ENCODE measurements around the gene ALDH16A1. TPM values are rescaled to one million over a fixed set of nuclear protein-coding genes. Genes with fewer than 3 reads are reported as not detected.
"Not testable (repeated sequence)": the region's sequence is repeated elsewhere in the genome, so short reads cannot be mapped to it uniquely, and the experiment has no call there.

The ALDH16A1 gene
- total RNA-seq, 1 donor from 2014 or later, result 61.4 TPM

DNA sequence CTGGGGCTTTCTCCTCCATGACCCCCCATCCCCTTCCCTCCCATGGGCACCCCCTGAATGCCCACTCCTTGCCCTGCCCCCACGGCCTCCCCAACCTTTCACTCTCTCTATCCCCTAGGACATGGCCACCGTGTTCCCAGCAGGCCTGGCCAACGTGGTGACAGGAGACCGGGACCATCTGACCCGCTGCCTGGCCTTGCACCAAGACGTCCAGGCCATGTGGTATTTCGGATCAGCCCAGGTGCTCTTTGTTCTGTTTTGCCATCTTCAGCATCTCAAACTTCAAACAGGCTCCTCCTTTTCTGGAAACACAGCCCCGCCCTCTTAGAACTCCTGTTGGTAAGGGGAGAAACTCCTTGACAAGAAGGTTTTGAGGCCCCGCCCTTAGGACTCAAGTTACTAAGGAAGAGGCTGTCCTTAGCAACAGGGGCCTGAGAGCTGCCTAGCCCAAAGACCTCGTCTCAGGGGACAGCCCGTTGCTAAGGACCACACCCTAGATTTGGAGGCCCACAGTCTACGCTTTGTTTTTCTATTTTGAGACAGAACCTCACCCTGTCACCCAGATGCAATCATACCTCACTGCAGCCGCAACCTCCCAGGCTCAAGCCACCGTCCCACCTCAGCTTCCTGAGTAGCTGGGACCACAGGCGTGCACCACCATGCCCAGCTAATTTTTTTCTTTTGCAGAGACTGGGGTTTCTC is 15.9 kb downstream of the ALDH16A1 start:
- intact Hi-C loops (cut with micrococcal nuclease), result loop anchor here (1.0 to 2.0 kb wide), 4 partner anchors 16 to 171 kb away; partner anchors contain the start of genes ALDH16A1, RPL13A, RPS11 and RRAS
- ATAC-seq (ENCODE audit: low read depth) (peak; percentile 76), DNase-seq (peak; percentile 72)
- POLR2A ChIA-PET, result interaction anchor here (0.6 to 11.0 kb wide), 12 partner anchors 15 to 402 kb away, joined by 3 to 193 read pairs (median 8); partner anchors contain the start of genes ALDH16A1, CD37, NOSIP and PIH1D1
- CTCF ChIA-PET, result interaction anchor here (0.7 to 2.5 kb wide), 7 partner anchors 10 to 202 kb away, joined by 3 to 22 read pairs (median 5); partner anchors contain the start of genes PIH1D1 and SLC17A7
- TF ChIP-seq, protein P1, sequence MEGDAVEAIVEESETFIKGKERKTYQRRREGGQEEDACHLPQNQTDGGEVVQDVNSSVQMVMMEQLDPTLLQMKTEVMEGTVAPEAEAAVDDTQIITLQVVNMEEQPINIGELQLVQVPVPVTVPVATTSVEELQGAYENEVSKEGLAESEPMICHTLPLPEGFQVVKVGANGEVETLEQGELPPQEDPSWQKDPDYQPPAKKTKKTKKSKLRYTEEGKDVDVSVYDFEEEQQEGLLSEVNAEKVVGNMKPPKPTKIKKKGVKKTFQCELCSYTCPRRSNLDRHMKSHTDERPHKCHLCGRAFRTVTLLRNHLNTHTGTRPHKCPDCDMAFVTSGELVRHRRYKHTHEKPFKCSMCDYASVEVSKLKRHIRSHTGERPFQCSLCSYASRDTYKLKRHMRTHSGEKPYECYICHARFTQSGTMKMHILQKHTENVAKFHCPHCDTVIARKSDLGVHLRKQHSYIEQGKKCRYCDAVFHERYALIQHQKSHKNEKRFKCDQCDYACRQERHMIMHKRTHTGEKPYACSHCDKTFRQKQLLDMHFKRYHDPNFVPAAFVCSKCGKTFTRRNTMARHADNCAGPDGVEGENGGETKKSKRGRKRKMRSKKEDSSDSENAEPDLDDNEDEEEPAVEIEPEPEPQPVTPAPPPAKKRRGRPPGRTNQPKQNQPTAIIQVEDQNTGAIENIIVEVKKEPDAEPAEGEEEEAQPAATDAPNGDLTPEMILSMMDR (IDR thresholded peaks at IDR 0.05), result no peak
- peak overlapping the region; percentile 61 for H3K4me3 Mint-ChIP-seq
- H3K36me3 Mint-ChIP-seq (ENCODE audit: low read depth), result peaks cover 23% of the 10 kb centered on the region
- H3K9me3 Mint-ChIP-seq, result no peaks in the 10 kb centered on the region
- peak overlapping the region; percentile 97 for H3K27ac Mint-ChIP-seq
- no peaks in the 10 kb centered on the region for H3K27me3 Mint-ChIP-seq
- H3K4me1 Mint-ChIP-seq, result peaks cover 46% of the 10 kb centered on the region

DNA sequence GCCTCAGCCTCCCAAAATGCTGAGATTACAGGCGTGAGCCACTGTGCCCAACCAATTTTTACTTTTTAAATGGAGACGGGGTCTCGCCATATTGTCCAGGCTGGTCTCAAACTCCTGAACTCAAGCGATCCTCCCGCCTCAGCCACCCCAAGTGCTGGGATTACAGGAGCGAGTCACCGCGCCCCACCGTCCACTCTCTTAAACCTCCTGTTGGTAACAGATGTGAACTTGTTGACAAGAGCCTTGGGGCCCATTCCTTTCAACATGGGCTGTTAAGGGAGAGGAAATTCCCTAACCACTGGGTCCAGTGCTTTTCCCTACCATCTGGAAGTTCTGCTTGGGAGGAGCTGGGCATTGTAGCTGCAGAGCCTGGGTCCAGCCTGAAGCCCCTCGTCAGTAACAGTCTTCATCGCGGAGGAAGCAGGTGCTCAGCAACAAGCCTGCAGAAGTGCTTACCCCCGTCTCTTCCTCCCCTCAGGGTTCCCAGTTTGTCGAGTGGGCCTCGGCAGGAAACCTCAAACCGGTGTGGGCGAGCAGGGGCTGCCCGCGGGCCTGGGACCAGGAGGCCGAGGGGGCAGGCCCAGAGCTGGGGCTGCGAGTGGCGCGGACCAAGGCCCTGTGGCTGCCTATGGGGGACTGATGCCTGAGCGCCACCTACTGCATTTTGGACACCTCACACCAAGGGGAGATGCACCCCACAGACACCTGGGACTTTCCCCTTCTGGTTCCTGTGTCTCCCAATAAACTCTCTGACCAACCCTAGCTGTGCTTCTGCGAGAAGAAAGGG is 17.0 kb downstream of the ALDH16A1 start:
- TF ChIP-seq, protein P1 (IDR thresholded peaks at IDR 0.05), result no peak
- DNase-seq (peak; percentile 75), ATAC-seq (ENCODE audit: low read depth) (peak; percentile 63)
- peak overlapping the region; percentile 91 for H3K27ac Mint-ChIP-seq
- peak overlapping the region; percentile 41 for H3K4me3 Mint-ChIP-seq
- no peaks in the 10 kb centered on the region for H3K9me3 Mint-ChIP-seq
- H3K27me3 Mint-ChIP-seq, result no peaks in the 10 kb centered on the region
- intact Hi-C loops (cut with micrococcal nuclease), result loop anchor here (1.0 to 2.0 kb wide), 9 partner anchors 17 to 244 kb away; partner anchors contain the start of genes ALDH16A1, CD37, RPL13A and RPS11
- POLR2A ChIA-PET, result interaction anchor here (0.5 to 11.0 kb wide), 31 partner anchors 9 to 756 kb away, joined by 3 to 193 read pairs (median 5); partner anchors contain the start of genes AKT1S1, ALDH16A1, CD37 and NOSIP
- CTCF ChIA-PET, result interaction anchor here (0.6 to 2.5 kb wide), 18 partner anchors 9 to 271 kb away, joined by 3 to 22 read pairs (median 4); partner anchors contain the start of genes ALDH16A1, PIH1D1 and SLC17A7
- peaks cover 57% of the 10 kb centered on the region for H3K4me1 Mint-ChIP-seq
- H3K36me3 Mint-ChIP-seq (ENCODE audit: low read depth), result peaks cover 16% of the 10 kb centered on the region

DNA sequence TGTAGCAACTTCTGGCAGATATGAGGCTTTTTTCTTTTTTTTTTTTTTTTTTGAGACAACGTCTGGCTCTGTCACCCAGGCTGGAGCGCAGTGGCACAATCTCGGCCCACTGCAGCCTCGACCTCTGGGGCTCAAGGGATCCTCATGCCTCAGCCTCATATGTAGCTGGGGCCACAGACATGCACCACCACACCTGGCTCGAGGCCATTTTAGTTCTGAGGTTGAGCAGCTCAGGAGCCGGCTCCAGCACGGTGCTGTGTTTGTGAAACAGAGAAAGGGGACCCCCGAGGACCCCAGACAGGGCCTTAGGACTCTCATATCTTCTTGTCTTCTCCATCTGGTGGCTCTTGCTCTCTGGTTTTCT is 17.6 kb downstream of the ALDH16A1 start:
- H3K4me1 Mint-ChIP-seq, result peaks cover 63% of the 10 kb centered on the region

DNA sequence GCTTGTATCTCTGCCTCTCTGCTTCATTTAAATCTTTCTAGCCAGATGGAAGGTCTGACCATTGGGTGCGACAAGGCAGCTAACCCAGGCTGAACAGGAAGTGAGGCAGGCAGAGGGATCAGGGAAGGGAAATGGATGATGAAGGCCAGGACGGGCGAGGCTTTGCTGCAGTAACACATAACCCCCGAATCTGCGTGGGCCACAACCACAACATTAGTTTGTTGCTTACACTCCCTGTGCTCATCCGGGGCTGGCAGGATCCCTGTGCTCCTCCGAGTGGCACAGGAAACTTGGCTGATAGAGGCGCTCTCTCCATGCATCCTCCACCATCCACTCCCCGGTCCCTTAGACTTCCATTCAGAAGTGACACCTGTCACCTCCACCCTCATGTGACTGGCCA is 19.9 kb downstream of the ALDH16A1 start:
- no peaks in the 10 kb centered on the region for H3K9me3 Mint-ChIP-seq
- ATAC-seq (ENCODE audit: low read depth) (no peak), DNase-seq (no peak)
- peaks cover 11% of the 10 kb centered on the region for H3K36me3 Mint-ChIP-seq (ENCODE audit: low read depth)
- ChIA-PET CTCF (interaction anchor here (0.6 to 1.9 kb wide), 9 partner anchors 20 to 246 kb away, joined by 3 to 20 read pairs (median 4); partner anchors contain the start of gene ALDH16A1), POLR2A (interaction anchor here (0.5 to 11.0 kb wide), 11 partner anchors 11 to 386 kb away, joined by 3 to 193 read pairs (median 6); partner anchors contain the start of genes ALDH16A1, PIH1D1 and RPL13A)
- H3K4me1 Mint-ChIP-seq, result peaks cover 72% of the 10 kb centered on the region
- H3K27ac Mint-ChIP-seq, result peak overlapping the region; percentile 91
- intact Hi-C loops (cut with micrococcal nuclease), result no loop called here
- no peaks in the 10 kb centered on the region for H3K27me3 Mint-ChIP-seq
- no peak overlapping the region for H3K4me3 Mint-ChIP-seq
- TF ChIP-seq, protein P1 (IDR thresholded peaks at IDR 0.05), result no peak

More for the DNA sequence above, 17.6 kb downstream of the ALDH16A1 start:
- peak overlapping the region; percentile 91 for H3K27ac Mint-ChIP-seq
- TF ChIP-seq, protein P1 (IDR thresholded peaks at IDR 0.05), result no peak
- POLR2A ChIA-PET, result interaction anchor here (0.5 to 11.0 kb wide), 25 partner anchors 9 to 757 kb away, joined by 3 to 193 read pairs (median 4); partner anchors contain the start of genes AKT1S1, ALDH16A1, CD37 and NUP62
- DNase-seq (no peak), ATAC-seq (ENCODE audit: low read depth) (peak; percentile 0)
- no peaks in the 10 kb centered on the region for H3K9me3 Mint-ChIP-seq
- CTCF ChIA-PET, result interaction anchor here (0.7 to 2.5 kb wide), 14 partner anchors 14 to 263 kb away, joined by 3 to 22 read pairs (median 4); partner anchors contain the start of genes ALDH16A1, PIH1D1 and SLC17A7
- H3K36me3 Mint-ChIP-seq (ENCODE audit: low read depth), result peaks cover 16% of the 10 kb centered on the region
- intact Hi-C loops (cut with micrococcal nuclease), result loop anchor here (1.0 to 2.0 kb wide), 5 partner anchors 27 to 244 kb away; partner anchors contain the start of gene CD37
- H3K27me3 Mint-ChIP-seq, result no peaks in the 10 kb centered on the region
- H3K4me3 Mint-ChIP-seq, result peak overlapping the region; percentile 41

DNA sequence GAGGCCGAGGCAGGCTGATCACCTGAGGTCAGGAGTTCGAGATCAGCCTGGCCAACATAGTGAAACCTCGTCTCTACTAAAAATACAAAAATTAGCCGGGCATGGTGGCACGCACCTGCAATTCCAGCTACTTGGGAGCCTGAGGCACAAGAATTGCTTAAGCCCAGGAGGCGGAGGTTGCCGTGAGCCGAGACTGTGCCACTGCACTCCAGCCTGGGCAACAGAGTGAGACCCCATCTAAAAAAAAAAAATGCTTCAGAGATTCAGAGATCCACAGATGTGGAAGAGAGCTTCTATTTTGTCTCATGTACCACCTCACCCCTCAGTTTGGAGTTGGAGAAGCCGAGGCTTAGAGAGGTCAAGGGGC is 20.5 kb downstream of the ALDH16A1 start:
- ATAC-seq (ENCODE audit: low read depth); H3K36me3 Mint-ChIP-seq (ENCODE audit: low read depth); H3K9me3 Mint-ChIP-seq; H3K27me3 Mint-ChIP-seq; intact Hi-C loops (cut with micrococcal nuclease); DNase-seq: not testable (repeated sequence)
- peaks cover 69% of the 10 kb centered on the region for H3K4me1 Mint-ChIP-seq
- H3K4me3 Mint-ChIP-seq, result peak overlapping the region; percentile 92
- ChIA-PET CTCF (interaction anchor here (0.7 to 1.9 kb wide), 16 partner anchors 15 to 248 kb away, joined by 3 to 20 read pairs (median 4); partner anchors contain the start of gene ALDH16A1), POLR2A (interaction anchor here (0.5 to 11.0 kb wide), 11 partner anchors 14 to 386 kb away, joined by 3 to 193 read pairs (median 5); partner anchors contain the start of genes ALDH16A1, PIH1D1, RPL13A and RPS11)
- H3K27ac Mint-ChIP-seq, result peak overlapping the region; percentile 91
